ENCODE measurements around the gene PTPN6. TPM values are rescaled to one million over a fixed set of nuclear protein-coding genes. Genes with fewer than 3 reads are reported as not detected.
A peak's percentile ranks its signal among the peaks of the same experiment; 100 is the strongest.

The PTPN6 gene
- total RNA-seq, 1 donor from 2014 or later: 70.2 TPM

DNA sequence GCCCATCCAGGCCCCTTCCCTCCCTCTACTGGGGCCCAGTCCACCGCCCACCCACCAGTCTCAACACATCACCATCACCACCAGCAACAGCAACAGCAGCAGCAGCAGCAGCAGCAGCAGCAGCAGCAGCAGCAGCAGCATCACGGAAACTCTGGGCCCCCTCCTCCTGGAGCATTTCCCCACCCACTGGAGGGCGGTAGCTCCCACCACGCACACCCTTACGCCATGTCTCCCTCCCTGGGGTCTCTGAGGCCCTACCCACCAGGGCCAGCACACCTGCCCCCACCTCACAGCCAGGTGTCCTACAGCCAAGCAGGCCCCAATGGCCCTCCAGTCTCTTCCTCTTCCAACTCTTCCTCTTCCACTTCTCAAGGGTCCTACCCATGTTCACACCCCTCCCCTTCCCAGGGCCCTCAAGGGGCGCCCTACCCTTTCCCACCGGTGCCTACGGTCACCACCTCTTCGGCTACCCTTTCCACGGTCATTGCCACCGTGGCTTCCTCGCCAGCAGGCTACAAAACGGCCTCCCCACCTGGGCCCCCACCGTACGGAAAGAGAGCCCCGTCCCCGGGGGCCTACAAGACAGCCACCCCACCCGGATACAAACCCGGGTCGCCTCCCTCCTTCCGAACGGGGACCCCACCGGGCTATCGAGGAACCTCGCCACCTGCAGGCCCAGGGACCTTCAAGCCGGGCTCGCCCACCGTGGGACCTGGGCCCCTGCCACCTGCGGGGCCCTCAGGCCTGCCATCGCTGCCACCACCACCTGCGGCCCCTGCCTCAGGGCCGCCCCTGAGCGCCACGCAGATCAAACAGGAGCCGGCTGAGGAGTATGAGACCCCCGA, 14.3 kb upstream of the PTPN6 start:
- peak overlapping the region; percentile 75 for H3K4me3 Mint-ChIP-seq (ENCODE audit: low read depth)
- peaks cover 48% of the 10 kb centered on the region for H3K36me3 Mint-ChIP-seq (ENCODE audit: insufficient read depth)
- TF ChIP-seq CTCF (IDR thresholded peaks at IDR 0.05; ENCODE audit: unreplicated experiment): no peak
- H3K4me1 Mint-ChIP-seq (ENCODE audit: low read depth): peaks cover 20% of the 10 kb centered on the region
- peak overlapping the region; percentile 78 for H3K27ac Mint-ChIP-seq
- DNase-seq (ENCODE audit: low spot score, unreplicated experiment): no peak
- H3K9me3 Mint-ChIP-seq (ENCODE audit: low read depth): no peaks in the 10 kb centered on the region
- H3K27me3 Mint-ChIP-seq: no peaks in the 10 kb centered on the region

DNA sequence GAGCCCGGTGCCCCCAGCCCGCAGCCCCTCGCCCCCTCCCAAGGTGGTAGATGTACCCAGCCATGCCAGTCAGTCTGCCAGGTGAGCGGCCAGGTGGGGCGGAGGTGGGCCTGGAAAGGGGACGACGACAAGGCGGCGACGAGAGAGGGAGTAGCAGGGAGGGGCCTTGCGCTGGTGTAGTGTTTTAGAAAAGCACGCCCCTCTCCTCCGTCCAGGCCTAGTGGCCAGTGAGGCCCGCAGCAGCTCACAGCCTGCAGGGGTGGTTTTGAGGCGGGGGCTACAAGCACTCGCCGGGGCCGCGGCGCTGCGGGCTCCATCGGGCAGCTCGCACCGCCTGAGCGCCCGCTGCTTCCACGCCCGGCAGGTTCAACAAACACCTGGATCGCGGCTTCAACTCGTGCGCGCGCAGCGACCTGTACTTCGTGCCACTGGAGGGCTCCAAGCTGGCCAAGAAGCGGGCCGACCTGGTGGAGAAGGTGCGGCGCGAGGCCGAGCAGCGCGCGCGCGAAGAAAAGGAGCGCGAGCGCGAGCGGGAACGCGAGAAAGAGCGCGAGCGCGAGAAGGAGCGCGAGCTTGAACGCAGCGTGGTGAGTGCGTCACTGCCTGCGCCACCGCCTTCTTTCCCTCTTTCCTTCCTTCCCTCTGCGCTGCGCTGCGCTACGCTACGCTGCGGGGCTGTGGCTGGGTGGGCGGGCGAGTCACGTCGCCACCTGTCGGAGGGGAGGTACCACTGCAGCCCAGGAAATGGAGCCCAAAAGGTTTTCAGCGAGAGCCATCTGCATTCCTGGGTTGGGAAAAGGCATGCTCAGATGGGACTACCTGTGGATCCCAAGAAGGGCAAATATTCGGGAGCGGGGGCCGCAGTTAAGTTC, 13.4 kb upstream of the PTPN6 start:
- peaks cover 50% of the 10 kb centered on the region for H3K36me3 Mint-ChIP-seq (ENCODE audit: insufficient read depth)
- H3K4me3 Mint-ChIP-seq (ENCODE audit: low read depth): peak overlapping the region; percentile 75
- TF ChIP-seq CTCF (IDR thresholded peaks at IDR 0.05; ENCODE audit: unreplicated experiment): peak; percentile 95
- no peaks in the 10 kb centered on the region for H3K27me3 Mint-ChIP-seq
- H3K4me1 Mint-ChIP-seq (ENCODE audit: low read depth): peaks cover 19% of the 10 kb centered on the region
- peak overlapping the region; percentile 98 for H3K27ac Mint-ChIP-seq
- H3K9me3 Mint-ChIP-seq (ENCODE audit: low read depth): no peaks in the 10 kb centered on the region
- peak; percentile 96 for DNase-seq (ENCODE audit: low spot score, unreplicated experiment)

- Mint-ChIP-seq H3K4me1 (ENCODE audit: low read depth) (peaks cover 25% of the 10 kb centered on the region), H3K36me3 (ENCODE audit: insufficient read depth) (peaks cover 50% of the 10 kb centered on the region), H3K4me3 (ENCODE audit: low read depth) (peak overlapping the region; percentile 75), H3K27me3 (no peaks in the 10 kb centered on the region), H3K9me3 (ENCODE audit: low read depth) (no peaks in the 10 kb centered on the region), H3K27ac (peak overlapping the region; percentile 98)
- DNase-seq (ENCODE audit: low spot score, unreplicated experiment): no peak
- no peak for TF ChIP-seq CTCF (IDR thresholded peaks at IDR 0.05; ENCODE audit: unreplicated experiment)
Measured at GRCh38 chr12:6938353-6939190, 12.6 kb upstream of the PTPN6 start.

- peak overlapping the region; percentile 5 for H3K4me3 Mint-ChIP-seq (ENCODE audit: low read depth)
- no peaks in the 10 kb centered on the region for H3K9me3 Mint-ChIP-seq (ENCODE audit: low read depth)
- peaks cover 27% of the 10 kb centered on the region for H3K4me1 Mint-ChIP-seq (ENCODE audit: low read depth)
- TF ChIP-seq CTCF (IDR thresholded peaks at IDR 0.05; ENCODE audit: unreplicated experiment): no peak
- H3K27me3 Mint-ChIP-seq: no peaks in the 10 kb centered on the region
- DNase-seq (ENCODE audit: low spot score, unreplicated experiment): no peak
- H3K36me3 Mint-ChIP-seq (ENCODE audit: insufficient read depth): peaks cover 45% of the 10 kb centered on the region
- H3K27ac Mint-ChIP-seq: peak overlapping the region; percentile 56
Measured at GRCh38 chr12:6939191-6939540, 12.0 kb upstream of the PTPN6 start.

DNA sequence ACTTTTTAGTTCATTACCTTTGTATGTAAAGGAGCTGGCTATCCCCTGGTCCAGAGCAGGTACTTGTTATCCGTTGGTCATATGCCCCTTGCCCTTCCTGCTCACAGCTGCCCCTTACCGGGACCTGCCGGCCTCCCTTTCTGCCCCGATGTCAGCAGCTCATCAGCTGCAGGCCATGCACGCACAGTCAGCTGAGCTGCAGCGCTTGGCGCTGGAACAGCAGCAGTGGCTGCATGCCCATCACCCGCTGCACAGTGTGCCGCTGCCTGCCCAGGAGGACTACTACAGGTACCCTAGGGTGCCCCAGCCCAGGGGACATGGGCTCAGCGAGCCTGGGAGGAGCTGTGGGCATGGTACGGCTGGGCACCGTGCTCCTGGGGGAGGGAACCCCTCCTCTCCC, 9.9 kb upstream of the PTPN6 start:
- Mint-ChIP-seq H3K9me3 (ENCODE audit: low read depth) (no peaks in the 10 kb centered on the region), H3K27ac (peak overlapping the region; percentile 78), H3K36me3 (ENCODE audit: insufficient read depth) (peaks cover 26% of the 10 kb centered on the region), H3K4me1 (ENCODE audit: low read depth) (peaks cover 43% of the 10 kb centered on the region), H3K27me3 (no peaks in the 10 kb centered on the region), H3K4me3 (ENCODE audit: low read depth) (no peak overlapping the region)
- DNase-seq (ENCODE audit: low spot score, unreplicated experiment): no peak
- TF ChIP-seq CTCF (IDR thresholded peaks at IDR 0.05; ENCODE audit: unreplicated experiment): no peak
